Thoracic aorta (tissue), 2 donors: ENCODE measurements around the gene MYO3B. TPM values are rescaled to one million over a fixed set of nuclear protein-coding genes. Genes with fewer than 3 reads are reported as not detected.
A peak's percentile ranks its signal among the peaks of the same experiment; 100 is the strongest.

Source experiments
- ATAC-seq: fragments of 150-250 bp; one replicate; pipeline ENCODE4 v1.8.0; 2017; ENCODE audit warnings: low read depth; ENCODE audit not compliant: insufficient number of reproducible peaks, low FRiP score
- DNase-seq: peaks from one replicate; pipeline ENCODE4 v3.0.0-alpha.2; 2020; ENCODE audit warnings: low spot score
- H3K27ac ChIP-seq, 2 donors: fragments of 200-600 bp; sonication (generic); 1 replicate in 1 of 2; 2 replicates in 1 of 2; pipeline ENCODE4 v1.5.1; 2016; ENCODE audit warnings: mild to moderate bottlenecking in 2 of 2, moderate library complexity in 2 of 2
- H3K27me3 ChIP-seq: fragments of 200-600 bp; sonication (generic); replicated peaks from 2 replicates; pipeline ENCODE4 v1.6.0; 2016; ENCODE audit warnings: mild to moderate bottlenecking; ENCODE audit not compliant: insufficient read depth
- H3K36me3 ChIP-seq: fragments of 200-600 bp; sonication (generic); one replicate; pipeline ENCODE4 v1.5.1; 2016
- H3K4me1 ChIP-seq, 2 donors: fragments of 200-600 bp; sonication (generic); 1 replicate in 1 of 2; 2 replicates in 1 of 2; pipeline versions ENCODE4 v1.5.1 to v1.6.0; 2016; ENCODE audit warnings: low read depth in 2 of 2, mild to moderate bottlenecking in 1 of 2; ENCODE audit not compliant: control insufficient read depth in 1 of 2
- H3K4me3 ChIP-seq: fragments of 200-600 bp; sonication (generic); 2 replicates; pipeline ENCODE4 v1.5.1; 2016; ENCODE audit warnings: mild to moderate bottlenecking
- H3K9me3 ChIP-seq: fragments of 200-600 bp; sonication (generic); 2 replicates; pipeline ENCODE4 v1.5.1; 2016
- CTCF ChIP-seq: fragments of 200-600 bp; sonication (generic); IDR thresholded peaks from one replicate; pipeline ENCODE4 v1.5.1; 2019; ENCODE audit warnings: antibody characterized with exemption
- total RNA-seq, 2 donors: library from RNA; depleted of rRNA; stranded (reverse); fragments of >200 nt; gene quantifications; one replicate each; pipeline versions ENCODE4 v1.1.0 to v1.2.3, GENCODE V29; 2016

Gene MYO3B
- total RNA-seq, 2 donors from 2014 or later = not detected

- Histone ChIP-seq H3K9me3 (no peaks in the 10 kb centered on the region), H3K27me3 (no peaks in the 10 kb centered on the region), H3K4me3 (no peak overlapping the region), H3K4me1 (no peaks in the 10 kb centered on the region), H3K27ac (no peak overlapping the region), H3K36me3 (no peaks in the 10 kb centered on the region)
- DNase-seq (no peak), ATAC-seq (no peak)
- no peak for TF ChIP-seq CTCF
Observed at GRCh38 chr2:170475878-170476277, 297.9 kb downstream of the MYO3B start.

GRCh38 chr2:170477630-170478029, 299.7 kb downstream of the MYO3B start:
- Histone ChIP-seq H3K36me3 (no peaks in the 10 kb centered on the region), H3K4me1 (no peaks in the 10 kb centered on the region), H3K9me3 (no peaks in the 10 kb centered on the region), H3K27ac (no peak overlapping the region), H3K27me3 (no peaks in the 10 kb centered on the region), H3K4me3 (no peak overlapping the region)
- DNase-seq = no peak
- no peak for ATAC-seq
- TF ChIP-seq CTCF = no peak

DNA sequence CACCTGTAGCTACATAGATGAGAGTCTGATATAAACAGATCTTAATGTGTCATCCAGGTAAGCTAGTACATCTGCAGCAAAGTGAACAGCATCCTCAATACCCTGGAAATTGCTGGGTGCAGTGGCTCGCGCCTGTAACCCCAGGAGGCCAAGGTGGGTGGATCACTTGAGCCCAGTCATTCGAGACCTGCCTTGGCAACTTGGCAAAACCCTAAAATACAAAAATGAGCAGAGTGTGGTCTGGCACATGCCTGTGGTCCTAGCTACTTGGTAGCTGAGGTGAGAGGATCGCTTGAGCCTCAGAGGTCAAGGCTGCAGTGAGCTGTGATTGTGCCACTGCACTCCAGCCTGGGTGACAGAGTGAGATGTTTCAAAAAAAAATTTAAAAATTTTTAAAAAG, 303.3 kb downstream of the MYO3B start:
- no peaks in the 10 kb centered on the region for H3K27me3 ChIP-seq
- H3K9me3 ChIP-seq = no peaks in the 10 kb centered on the region
- no peak for TF ChIP-seq CTCF
- DNase-seq (no peak), ATAC-seq (peak; percentile 20)
- no peaks in the 10 kb centered on the region for H3K4me1 ChIP-seq
- no peak overlapping the region for H3K4me3 ChIP-seq
- H3K36me3 ChIP-seq = no peaks in the 10 kb centered on the region
- no peak overlapping the region for H3K27ac ChIP-seq

- ATAC-seq (no peak), DNase-seq (no peak)
- Histone ChIP-seq H3K9me3 (no peaks in the 10 kb centered on the region), H3K27me3 (no peaks in the 10 kb centered on the region), H3K4me1 (no peaks in the 10 kb centered on the region), H3K4me3 (no peak overlapping the region), H3K27ac (no peak overlapping the region), H3K36me3 (no peaks in the 10 kb centered on the region)
- TF ChIP-seq CTCF = no peak
Observed at GRCh38 chr2:170484552-170484951, 306.6 kb downstream of the MYO3B start.

DNA sequence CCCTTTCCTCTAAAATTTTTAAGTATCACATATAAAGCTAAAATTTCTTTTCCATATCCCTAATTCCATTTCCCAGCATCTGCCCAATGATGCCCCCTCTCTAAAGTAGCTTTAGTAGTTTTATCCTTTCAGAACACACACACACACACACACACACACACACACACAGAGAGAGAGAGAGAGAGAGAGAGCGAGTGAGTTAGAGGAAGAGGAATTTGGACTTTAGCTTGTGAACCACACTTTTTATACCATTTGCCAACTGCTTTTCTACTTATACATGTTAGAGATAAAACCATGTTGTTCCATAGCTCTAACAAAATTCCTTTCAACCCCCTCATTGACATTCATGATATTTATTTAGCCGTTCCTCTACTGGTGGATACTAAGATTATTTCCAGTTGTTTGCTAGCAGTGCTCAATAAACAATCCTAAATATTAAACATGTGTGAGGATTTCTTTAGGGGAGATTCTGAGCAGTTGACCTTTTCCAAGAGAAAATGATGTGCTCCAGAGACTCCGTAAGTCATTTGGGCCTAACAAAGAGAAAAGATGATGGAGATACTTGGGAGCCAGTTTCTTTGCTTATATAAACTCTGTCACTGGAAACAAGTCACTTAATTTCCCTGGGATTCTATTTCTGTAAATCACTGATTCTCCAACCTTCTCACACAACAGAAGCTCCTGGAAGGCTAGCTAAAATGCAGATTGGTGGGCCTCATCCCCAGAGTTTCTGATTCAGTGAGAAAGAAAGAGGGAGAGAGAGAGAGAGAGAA, 307.5 kb downstream of the MYO3B start:
- H3K4me1 ChIP-seq = no peaks in the 10 kb centered on the region
- H3K27ac ChIP-seq = no peak overlapping the region
- no peaks in the 10 kb centered on the region for H3K27me3 ChIP-seq
- no peaks in the 10 kb centered on the region for H3K9me3 ChIP-seq
- DNase-seq = no peak
- no peak for TF ChIP-seq CTCF
- no peak overlapping the region for H3K4me3 ChIP-seq
- no peak for ATAC-seq
- H3K36me3 ChIP-seq = no peaks in the 10 kb centered on the region
